NCI-H524 treated with DMSO at 0.1 percent for 48 hours (cell line): ENCODE results near the gene SCN2A.

ENCODE experiments used
- DNase-seq: peaks from one replicate; lab custom pipeline; 2025; lab: John Stamatoyannopoulos, UW

The SCN2A gene

GRCh38 chr2:165420231-165420630 lies 181.0 kb downstream of the SCN2A start:
- no peak for DNase-seq

- no peak for DNase-seq
These were observed 183.9 kb downstream of the SCN2A start for GRCh38 chr2:165423081-165423480.

- DNase-seq, result no peak
These were observed 186.3 kb downstream of the SCN2A start for GRCh38 chr2:165425556-165425955.

GRCh38 chr2:165427686-165428085 lies 188.5 kb downstream of the SCN2A start:
- DNase-seq, result no peak

- no peak for DNase-seq
These were observed 189.7 kb downstream of the SCN2A start for GRCh38 chr2:165428926-165429325.

GRCh38 chr2:165431014-165431413 lies 191.8 kb downstream of the SCN2A start:
- DNase-seq, result no peak

GRCh38 chr2:165432234-165432966 lies 193.2 kb downstream of the SCN2A start:
- DNase-seq, result no peak

GRCh38 chr2:165434865-165435496 lies 195.8 kb downstream of the SCN2A start:
- no peak for DNase-seq

GRCh38 chr2:165435611-165436010 lies 196.4 kb downstream of the SCN2A start:
- DNase-seq, result no peak

- DNase-seq, result no peak
These were observed 197.3 kb downstream of the SCN2A start for GRCh38 chr2:165436559-165436958.

GRCh38 chr2:165440367-165440766 lies 201.2 kb downstream of the SCN2A start:
- no peak for DNase-seq
